ENCODE data around the gene RAB4B.
A peak's percentile ranks its signal among the peaks of the same experiment; 100 is the strongest.

Gene RAB4B

GRCh38 chr19:40802300-40803169 lies 24.5 kb downstream of the RAB4B start (continued):
- TF ChIP-seq, protein P1, sequence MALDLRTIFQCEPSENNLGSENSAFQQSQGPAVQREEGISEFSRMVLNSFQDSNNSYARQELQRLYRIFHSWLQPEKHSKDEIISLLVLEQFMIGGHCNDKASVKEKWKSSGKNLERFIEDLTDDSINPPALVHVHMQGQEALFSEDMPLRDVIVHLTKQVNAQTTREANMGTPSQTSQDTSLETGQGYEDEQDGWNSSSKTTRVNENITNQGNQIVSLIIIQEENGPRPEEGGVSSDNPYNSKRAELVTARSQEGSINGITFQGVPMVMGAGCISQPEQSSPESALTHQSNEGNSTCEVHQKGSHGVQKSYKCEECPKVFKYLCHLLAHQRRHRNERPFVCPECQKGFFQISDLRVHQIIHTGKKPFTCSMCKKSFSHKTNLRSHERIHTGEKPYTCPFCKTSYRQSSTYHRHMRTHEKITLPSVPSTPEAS (tag by site-specific recombination; IDR thresholded peaks at IDR 0.05) = no peak
- TF ChIP-seq ZNF558 (tag by site-specific recombination; IDR thresholded peaks at IDR 0.05) = no peak
- TF ChIP-seq, protein P2, sequence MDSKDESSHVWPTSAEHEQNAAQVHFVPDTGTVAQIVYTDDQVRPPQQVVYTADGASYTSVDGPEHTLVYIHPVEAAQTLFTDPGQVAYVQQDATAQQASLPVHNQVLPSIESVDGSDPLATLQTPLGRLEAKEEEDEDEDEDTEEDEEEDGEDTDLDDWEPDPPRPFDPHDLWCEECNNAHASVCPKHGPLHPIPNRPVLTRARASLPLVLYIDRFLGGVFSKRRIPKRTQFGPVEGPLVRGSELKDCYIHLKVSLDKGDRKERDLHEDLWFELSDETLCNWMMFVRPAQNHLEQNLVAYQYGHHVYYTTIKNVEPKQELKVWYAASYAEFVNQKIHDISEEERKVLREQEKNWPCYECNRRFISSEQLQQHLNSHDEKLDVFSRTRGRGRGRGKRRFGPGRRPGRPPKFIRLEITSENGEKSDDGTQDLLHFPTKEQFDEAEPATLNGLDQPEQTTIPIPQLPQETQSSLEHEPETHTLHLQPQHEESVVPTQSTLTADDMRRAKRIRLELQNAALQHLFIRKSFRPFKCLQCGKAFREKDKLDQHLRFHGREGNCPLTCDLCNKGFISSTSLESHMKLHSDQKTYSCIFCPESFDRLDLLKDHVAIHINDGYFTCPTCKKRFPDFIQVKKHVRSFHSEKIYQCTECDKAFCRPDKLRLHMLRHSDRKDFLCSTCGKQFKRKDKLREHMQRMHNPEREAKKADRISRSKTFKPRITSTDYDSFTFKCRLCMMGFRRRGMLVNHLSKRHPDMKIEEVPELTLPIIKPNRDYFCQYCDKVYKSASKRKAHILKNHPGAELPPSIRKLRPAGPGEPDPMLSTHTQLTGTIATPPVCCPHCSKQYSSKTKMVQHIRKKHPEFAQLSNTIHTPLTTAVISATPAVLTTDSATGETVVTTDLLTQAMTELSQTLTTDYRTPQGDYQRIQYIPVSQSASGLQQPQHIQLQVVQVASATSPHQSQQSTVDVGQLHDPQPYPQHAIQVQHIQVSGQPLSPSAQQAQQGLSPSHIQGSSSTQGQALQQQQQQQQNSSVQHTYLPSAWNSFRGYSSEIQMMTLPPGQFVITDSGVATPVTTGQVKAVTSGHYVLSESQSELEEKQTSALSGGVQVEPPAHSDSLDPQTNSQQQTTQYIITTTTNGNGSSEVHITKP (tag by site-specific recombination; IDR thresholded peaks at IDR 0.05) = peak; percentile 95
- TF ChIP-seq GLI2 (tag by site-specific recombination; IDR thresholded peaks at IDR 0.05; ENCODE audit: borderline replicate concordance, low read depth) = no peak
- TF ChIP-seq ZNF426 (tag by site-specific recombination; IDR thresholded peaks at IDR 0.05) = no peak
- TF ChIP-seq ZXDB (tag by site-specific recombination; IDR thresholded peaks at IDR 0.05) = no peak
- TF ChIP-seq ZNF280D (tag by site-specific recombination; IDR thresholded peaks at IDR 0.05) = no peak
- TF ChIP-seq, protein P3, sequence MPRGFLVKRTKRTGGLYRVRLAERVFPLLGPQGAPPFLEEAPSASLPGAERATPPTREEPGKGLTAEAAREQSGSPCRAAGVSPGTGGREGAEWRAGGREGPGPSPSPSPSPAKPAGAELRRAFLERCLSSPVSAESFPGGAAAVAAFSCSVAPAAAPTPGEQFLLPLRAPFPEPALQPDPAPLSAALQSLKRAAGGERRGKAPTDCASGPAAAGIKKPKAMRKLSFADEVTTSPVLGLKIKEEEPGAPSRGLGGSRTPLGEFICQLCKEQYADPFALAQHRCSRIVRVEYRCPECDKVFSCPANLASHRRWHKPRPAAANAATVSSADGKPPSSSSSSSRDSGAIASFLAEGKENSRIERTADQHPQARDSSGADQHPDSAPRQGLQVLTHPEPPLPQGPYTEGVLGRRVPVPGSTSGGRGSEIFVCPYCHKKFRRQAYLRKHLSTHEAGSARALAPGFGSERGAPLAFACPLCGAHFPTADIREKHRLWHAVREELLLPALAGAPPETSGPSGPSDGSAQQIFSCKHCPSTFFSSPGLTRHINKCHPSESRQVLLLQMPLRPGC (tag by site-specific recombination; IDR thresholded peaks at IDR 0.05) = no peak
- no peak for TF ChIP-seq ZNF404 (tag by site-specific recombination; IDR thresholded peaks at IDR 0.05)
- TF ChIP-seq, protein P4, sequence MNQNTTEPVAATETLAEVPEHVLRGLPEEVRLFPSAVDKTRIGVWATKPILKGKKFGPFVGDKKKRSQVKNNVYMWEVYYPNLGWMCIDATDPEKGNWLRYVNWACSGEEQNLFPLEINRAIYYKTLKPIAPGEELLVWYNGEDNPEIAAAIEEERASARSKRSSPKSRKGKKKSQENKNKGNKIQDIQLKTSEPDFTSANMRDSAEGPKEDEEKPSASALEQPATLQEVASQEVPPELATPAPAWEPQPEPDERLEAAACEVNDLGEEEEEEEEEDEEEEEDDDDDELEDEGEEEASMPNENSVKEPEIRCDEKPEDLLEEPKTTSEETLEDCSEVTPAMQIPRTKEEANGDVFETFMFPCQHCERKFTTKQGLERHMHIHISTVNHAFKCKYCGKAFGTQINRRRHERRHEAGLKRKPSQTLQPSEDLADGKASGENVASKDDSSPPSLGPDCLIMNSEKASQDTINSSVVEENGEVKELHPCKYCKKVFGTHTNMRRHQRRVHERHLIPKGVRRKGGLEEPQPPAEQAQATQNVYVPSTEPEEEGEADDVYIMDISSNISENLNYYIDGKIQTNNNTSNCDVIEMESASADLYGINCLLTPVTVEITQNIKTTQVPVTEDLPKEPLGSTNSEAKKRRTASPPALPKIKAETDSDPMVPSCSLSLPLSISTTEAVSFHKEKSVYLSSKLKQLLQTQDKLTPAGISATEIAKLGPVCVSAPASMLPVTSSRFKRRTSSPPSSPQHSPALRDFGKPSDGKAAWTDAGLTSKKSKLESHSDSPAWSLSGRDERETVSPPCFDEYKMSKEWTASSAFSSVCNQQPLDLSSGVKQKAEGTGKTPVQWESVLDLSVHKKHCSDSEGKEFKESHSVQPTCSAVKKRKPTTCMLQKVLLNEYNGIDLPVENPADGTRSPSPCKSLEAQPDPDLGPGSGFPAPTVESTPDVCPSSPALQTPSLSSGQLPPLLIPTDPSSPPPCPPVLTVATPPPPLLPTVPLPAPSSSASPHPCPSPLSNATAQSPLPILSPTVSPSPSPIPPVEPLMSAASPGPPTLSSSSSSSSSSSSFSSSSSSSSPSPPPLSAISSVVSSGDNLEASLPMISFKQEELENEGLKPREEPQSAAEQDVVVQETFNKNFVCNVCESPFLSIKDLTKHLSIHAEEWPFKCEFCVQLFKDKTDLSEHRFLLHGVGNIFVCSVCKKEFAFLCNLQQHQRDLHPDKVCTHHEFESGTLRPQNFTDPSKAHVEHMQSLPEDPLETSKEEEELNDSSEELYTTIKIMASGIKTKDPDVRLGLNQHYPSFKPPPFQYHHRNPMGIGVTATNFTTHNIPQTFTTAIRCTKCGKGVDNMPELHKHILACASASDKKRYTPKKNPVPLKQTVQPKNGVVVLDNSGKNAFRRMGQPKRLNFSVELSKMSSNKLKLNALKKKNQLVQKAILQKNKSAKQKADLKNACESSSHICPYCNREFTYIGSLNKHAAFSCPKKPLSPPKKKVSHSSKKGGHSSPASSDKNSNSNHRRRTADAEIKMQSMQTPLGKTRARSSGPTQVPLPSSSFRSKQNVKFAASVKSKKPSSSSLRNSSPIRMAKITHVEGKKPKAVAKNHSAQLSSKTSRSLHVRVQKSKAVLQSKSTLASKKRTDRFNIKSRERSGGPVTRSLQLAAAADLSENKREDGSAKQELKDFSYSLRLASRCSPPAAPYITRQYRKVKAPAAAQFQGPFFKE (tag by site-specific recombination; IDR thresholded peaks at IDR 0.05; ENCODE audit: borderline replicate concordance) = no peak
- TF ChIP-seq, protein P5, sequence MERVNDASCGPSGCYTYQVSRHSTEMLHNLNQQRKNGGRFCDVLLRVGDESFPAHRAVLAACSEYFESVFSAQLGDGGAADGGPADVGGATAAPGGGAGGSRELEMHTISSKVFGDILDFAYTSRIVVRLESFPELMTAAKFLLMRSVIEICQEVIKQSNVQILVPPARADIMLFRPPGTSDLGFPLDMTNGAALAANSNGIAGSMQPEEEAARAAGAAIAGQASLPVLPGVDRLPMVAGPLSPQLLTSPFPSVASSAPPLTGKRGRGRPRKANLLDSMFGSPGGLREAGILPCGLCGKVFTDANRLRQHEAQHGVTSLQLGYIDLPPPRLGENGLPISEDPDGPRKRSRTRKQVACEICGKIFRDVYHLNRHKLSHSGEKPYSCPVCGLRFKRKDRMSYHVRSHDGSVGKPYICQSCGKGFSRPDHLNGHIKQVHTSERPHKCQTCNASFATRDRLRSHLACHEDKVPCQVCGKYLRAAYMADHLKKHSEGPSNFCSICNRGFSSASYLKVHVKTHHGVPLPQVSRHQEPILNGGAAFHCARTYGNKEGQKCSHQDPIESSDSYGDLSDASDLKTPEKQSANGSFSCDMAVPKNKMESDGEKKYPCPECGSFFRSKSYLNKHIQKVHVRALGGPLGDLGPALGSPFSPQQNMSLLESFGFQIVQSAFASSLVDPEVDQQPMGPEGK (tag by site-specific recombination; IDR thresholded peaks at IDR 0.05) = peak; percentile 43
- no peak for TF ChIP-seq ZNF596 (tag by site-specific recombination; IDR thresholded peaks at IDR 0.05)
- TF ChIP-seq GLIS2 (tag by site-specific recombination; IDR thresholded peaks at IDR 0.05) = peak; percentile 60
- TF ChIP-seq ZNF202 (tag by site-specific recombination; IDR thresholded peaks at IDR 0.05; ENCODE audit: borderline replicate concordance) = no peak
- TF ChIP-seq ZNF600 (tag by site-specific recombination; IDR thresholded peaks at IDR 0.05) = peak; percentile 94
- TF ChIP-seq ZNF169 (tag by site-specific recombination; IDR thresholded peaks at IDR 0.05) = no peak
- no peak for TF ChIP-seq ZNF48 (tag by site-specific recombination; IDR thresholded peaks at IDR 0.05)
- TF ChIP-seq, protein P6, sequence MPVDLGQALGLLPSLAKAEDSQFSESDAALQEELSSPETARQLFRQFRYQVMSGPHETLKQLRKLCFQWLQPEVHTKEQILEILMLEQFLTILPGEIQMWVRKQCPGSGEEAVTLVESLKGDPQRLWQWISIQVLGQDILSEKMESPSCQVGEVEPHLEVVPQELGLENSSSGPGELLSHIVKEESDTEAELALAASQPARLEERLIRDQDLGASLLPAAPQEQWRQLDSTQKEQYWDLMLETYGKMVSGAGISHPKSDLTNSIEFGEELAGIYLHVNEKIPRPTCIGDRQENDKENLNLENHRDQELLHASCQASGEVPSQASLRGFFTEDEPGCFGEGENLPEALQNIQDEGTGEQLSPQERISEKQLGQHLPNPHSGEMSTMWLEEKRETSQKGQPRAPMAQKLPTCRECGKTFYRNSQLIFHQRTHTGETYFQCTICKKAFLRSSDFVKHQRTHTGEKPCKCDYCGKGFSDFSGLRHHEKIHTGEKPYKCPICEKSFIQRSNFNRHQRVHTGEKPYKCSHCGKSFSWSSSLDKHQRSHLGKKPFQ (tag by site-specific recombination; IDR thresholded peaks at IDR 0.05) = no peak
